GM12878 (cell line): Measurements from ENCODE around the gene AGER. TPM values are rescaled to one million over a fixed set of nuclear protein-coding genes. Genes with fewer than 3 reads are reported as not detected.

Experiments
- CBX3 ChIP-seq: fragments of 200-600 bp; sonication (generic); IDR thresholded peaks from 2 replicates; pipeline ENCODE4 v1.6.1; 2016; ENCODE audit warnings: low read depth, borderline replicate concordance
- CBX5 ChIP-seq: sonication (generic); IDR thresholded peaks from 2 replicates; pipeline ENCODE4 v1.6.1; 2016; ENCODE audit warnings: low read depth, moderate library complexity, mild to moderate bottlenecking, inconsistent platforms
- CTCF ChIP-seq, 3 experiments: IDR thresholded peaks in 2 of 3; conservative IDR thresholded peaks in 1 of 3; 2 replicates each; pipeline ENCODE4 v1.5.1; 2011; ENCODE audit warnings: low read depth in 3 of 3, low read length in 3 of 3, mild to moderate bottlenecking in 3 of 3, control low read depth in 2 of 3, moderate library complexity in 2 of 3, inconsistent platforms in 1 of 3, mixed read lengths in 1 of 3; ENCODE audit not compliant: control insufficient read depth in 2 of 3, insufficient read depth in 1 of 3; ENCODE audit errors: extremely low read depth in 1 of 3
- E2F4 ChIP-seq: IDR thresholded peaks from 2 replicates; pipeline ENCODE4 v1.6.1; 2012; ENCODE audit warnings: low read depth, low read length, improper control_type of control experiment
- EGR1 ChIP-seq, 2 experiments: IDR thresholded peaks; 1 replicate in 1 of 2; 2 replicates in 1 of 2; pipeline ENCODE4 v1.6.1; 2011 to 2012; ENCODE audit warnings: low read depth in 2 of 2, low read length in 2 of 2, borderline replicate concordance in 1 of 2, mild to moderate bottlenecking in 1 of 2, moderate library complexity in 1 of 2
- EP300 ChIP-seq, 2 experiments: fragments of 150-350 bp in 1 of 2; IDR thresholded peaks; 2 replicates each; pipeline ENCODE4 v1.6.1; 2011 to 2012; ENCODE audit warnings: low read depth in 2 of 2, low read length in 2 of 2, borderline replicate concordance in 1 of 2, improper control_type of control experiment in 1 of 2, inconsistent platforms in 1 of 2; ENCODE audit not compliant: control insufficient read depth in 1 of 2
- IKZF1 ChIP-seq: fragments of 450-650 bp; conservative IDR thresholded peaks from 2 replicates; pipeline ENCODE4 v1.6.1; 2017; ENCODE audit warnings: antibody characterized with exemption, mild to moderate bottlenecking
- IRF3 ChIP-seq: fragments of 450-650 bp; IDR thresholded peaks from 2 replicates; pipeline ENCODE4 v1.6.1; 2014; ENCODE audit warnings: mild to moderate bottlenecking
- IRF4 ChIP-seq: IDR thresholded peaks from 2 replicates; pipeline ENCODE4 v1.6.1; 2011; ENCODE audit warnings: low read depth, low read length
- LARP7 ChIP-seq: fragments of 450-650 bp; IDR thresholded peaks from 2 replicates; pipeline ENCODE4 v1.6.1; 2017; ENCODE audit warnings: mild to moderate bottlenecking
- MAX ChIP-seq: IDR thresholded peaks from 2 replicates; pipeline ENCODE4 v1.6.1; 2012; ENCODE audit warnings: low read depth, low read length, improper control_type of control experiment
- MTA2 ChIP-seq: fragments of 450-650 bp; IDR thresholded peaks from 2 replicates; pipeline ENCODE4 v1.6.1; 2016; ENCODE audit warnings: low read depth, mild to moderate bottlenecking, moderate library complexity
- MTA3 ChIP-seq: IDR thresholded peaks from 2 replicates; pipeline ENCODE4 v1.6.1; 2012; ENCODE audit warnings: low read length, inconsistent platforms, borderline replicate concordance
- NKRF ChIP-seq: fragments of 450-650 bp; conservative IDR thresholded peaks from 2 replicates; pipeline ENCODE4 v1.6.1; 2017; ENCODE audit warnings: mild to moderate bottlenecking, moderate library complexity
- PAX5 ChIP-seq: IDR thresholded peaks from 2 replicates; pipeline ENCODE4 v1.6.1; 2011; ENCODE audit warnings: low read depth, low read length, borderline replicate concordance
- RB1 ChIP-seq: fragments of 450-650 bp; formaldehyde crosslinking; IDR thresholded peaks from 2 replicates; pipeline ENCODE4 v1.6.1; 2017; ENCODE audit warnings: mild to moderate bottlenecking, borderline replicate concordance
- RFX5 ChIP-seq: IDR thresholded peaks from 2 replicates; pipeline ENCODE4 v1.6.1; 2011; ENCODE audit warnings: low read depth, low read length, improper control_type of control experiment
- RUNX3 ChIP-seq: IDR thresholded peaks from 2 replicates; pipeline ENCODE4 v1.6.1; 2012; ENCODE audit warnings: low read length, inconsistent platforms
- SMAD1 ChIP-seq: fragments of 450-650 bp; IDR thresholded peaks from 2 replicates; pipeline ENCODE4 v1.6.1; 2018; ENCODE audit warnings: mild to moderate bottlenecking, low read depth; ENCODE audit not compliant: partially characterized antibody
- STAT1 ChIP-seq: fragments of 450-650 bp; conservative IDR thresholded peaks from 2 replicates; pipeline ENCODE4 v1.6.1; 2014; ENCODE audit warnings: antibody characterized with exemption, mild to moderate bottlenecking
- SUPT20H ChIP-seq: IDR thresholded peaks from 2 replicates; pipeline ENCODE4 v1.6.1; 2011; ENCODE audit warnings: low read depth, mild to moderate bottlenecking, low read length, moderate library complexity, borderline replicate concordance; ENCODE audit not compliant: control insufficient read depth
- SUZ12 ChIP-seq: fragments of 200-600 bp; sonication (generic); IDR thresholded peaks from one replicate; pipeline ENCODE4 v1.6.1; 2018; ENCODE audit warnings: antibody characterized with exemption, mild to moderate bottlenecking; ENCODE audit not compliant: unreplicated experiment
- TARDBP ChIP-seq: IDR thresholded peaks from 2 replicates; pipeline ENCODE4 v1.6.1; 2016; ENCODE audit warnings: borderline replicate concordance
- TCF12 ChIP-seq: IDR thresholded peaks from 2 replicates; pipeline ENCODE4 v1.6.1; 2011; ENCODE audit warnings: low read depth, mild to moderate bottlenecking, low read length
- polyA plus RNA-seq, 11 experiments: library from polyadenylated mRNA; depleted of rRNA in 4 of 11; unstranded in 6 of 11; stranded (reverse) in 5 of 11; fragments of >200 nt; fragmentation: Nextera tagmentation in 4 of 11; fragmentation: Illumina TruSeq in 1 of 11; extraction: Ambion mirVana in 4 of 11; extraction: Trizol in 1 of 11; gene quantifications; 1 replicate in 1 of 11; 2 replicates in 10 of 11; pipeline versions ENCODE4 v1.2.1 to v1.2.3, GENCODE V29; 2011 to 2016; ENCODE audit warnings: inconsistent platforms in 2 of 11, missing spikeins in 2 of 11, low read depth in 1 of 11
- total RNA-seq, 4 experiments: library from RNA; depleted of rRNA in 3 of 4; stranded (reverse); fragments of >200 nt in 3 of 4; fragmentation: Illumina TruSeq in 1 of 4; extraction: Trizol in 1 of 4; gene quantifications; 2 replicates each; pipeline versions ENCODE4 v1.2.1 to v1.2.3, GENCODE V29; 2013 to 2021

The AGER gene
- total and polyA plus RNA-seq, 10 of the 15 experiments (the other 5 are each of a cell fraction or from before 2014, with no cell fraction given), result 1.1 to 18.2 (median 3.9) TPM

- no peak for TF ChIP-seq SUZ12
- TF ChIP-seq STAT1, result no peak
- TF ChIP-seq RFX5, result no peak
- 0 out of 2 replicates have a peak, but pooled peaks have one; percentile 30 for TF ChIP-seq LARP7
- TF ChIP-seq PAX5, result no peak
- TF ChIP-seq NKRF, result peak; percentile 94
- TF ChIP-seq MTA2, result peak; percentile 23; the same call in 1 of the 2 replicates
- TF ChIP-seq IRF4, result no peak
- TF ChIP-seq RB1, result no peak
- TF ChIP-seq E2F4, result peak; percentile 68; the same call in 1 of the 2 replicates
- no peak for TF ChIP-seq CBX3
- no peak for TF ChIP-seq TARDBP
- TF ChIP-seq CBX5, result no peak
- no peak for TF ChIP-seq CTCF (IDR thresholded peaks at IDR 0.05 in 2 of 3, conservative IDR thresholded peaks at IDR 0.05 in 1 of 3; ENCODE audit: control insufficient read depth in 2 of 3, extremely low read depth in 1 of 3, insufficient read depth in 1 of 3, low read depth in 3 of 3, low read length in 3 of 3)
- peak; percentile 50 for TF ChIP-seq SMAD1
- 0 out of 2 replicates have a peak, but pooled peaks have one; percentile 14 for TF ChIP-seq MAX
- no peak for TF ChIP-seq SUPT20H
- TF ChIP-seq TCF12, result no peak
- TF ChIP-seq EP300 (IDR thresholded peaks at IDR 0.05; ENCODE audit: borderline replicate concordance in 1 of 2, control insufficient read depth in 1 of 2, low read depth in 2 of 2, low read length in 2 of 2), result no peak
- peak; percentile 23 for TF ChIP-seq IKZF1
- TF ChIP-seq MTA3, result no peak
- no peak for TF ChIP-seq IRF3
- peak; percentile 55 for TF ChIP-seq RUNX3
- 0 out of 3 replicates have a peak, but pooled peaks of 1 of the 2 experiments have one; percentile 10 for TF ChIP-seq EGR1 (IDR thresholded peaks at IDR 0.05; ENCODE audit: borderline replicate concordance in 1 of 2, low read depth in 2 of 2, low read length in 2 of 2)
These were observed 5.3 kb downstream of the AGER start (continued) for GRCh38 chr6:32178547-32179440.
